Endothelial cell of umbilical vein (primary cell): ENCODE measurements around the gene TMEM217.

ENCODE experiments used
- EZH2 ChIP-seq: IDR thresholded peaks from 2 replicates; pipeline ENCODE4 v1.6.1; 2012; ENCODE audit warnings: borderline replicate concordance, low read depth, mild to moderate bottlenecking, moderate library complexity, low read length, inconsistent platforms; ENCODE audit not compliant: severe bottlenecking
- FOS ChIP-seq: IDR thresholded peaks from 2 replicates; pipeline ENCODE4 v1.6.1; 2011; ENCODE audit warnings: mild to moderate bottlenecking, low read length, moderate library complexity, borderline replicate concordance; ENCODE audit not compliant: insufficient read depth
- GATA2 ChIP-seq: IDR thresholded peaks from 2 replicates; pipeline ENCODE4 v1.7.0; 2011; ENCODE audit warnings: low read depth, mild to moderate bottlenecking, moderate library complexity, mixed read lengths, low read length; ENCODE audit not compliant: insufficient read length, insufficient read depth
- JUN ChIP-seq: IDR thresholded peaks from 2 replicates; pipeline ENCODE4 v1.6.1; 2011; ENCODE audit warnings: borderline replicate concordance, low read depth; ENCODE audit not compliant: insufficient read length, insufficient read depth
- MYC ChIP-seq: IDR thresholded peaks from one replicate; pipeline ENCODE4 v1.6.1; 2011; ENCODE audit warnings: mild to moderate bottlenecking, low read depth, low read length
- POLR2A ChIP-seq: IDR thresholded peaks from 2 replicates; pipeline ENCODE4 v1.6.1; 2012; ENCODE audit warnings: low read depth, mild to moderate bottlenecking, control low read depth, low read length
- POLR2AphosphoS5 ChIP-seq: IDR thresholded peaks from 2 replicates; pipeline ENCODE4 v1.6.1; 2012; ENCODE audit warnings: low read depth, mild to moderate bottlenecking, control low read depth, low read length, moderate library complexity; ENCODE audit not compliant: insufficient read depth
- TF ChIP-seq, protein P1 (sequence below), 2 donors: IDR thresholded peaks; 1 replicate in 1 of 2; 2 replicates in 1 of 2; pipeline ENCODE4 v1.5.1; 2011; ENCODE audit warnings: low read length in 2 of 2, mild to moderate bottlenecking in 2 of 2, moderate library complexity in 2 of 2, control low read depth in 1 of 2, inconsistent platforms in 1 of 2, low read depth in 1 of 2; ENCODE audit not compliant: insufficient read depth in 1 of 2; ENCODE audit errors: extremely low read depth in 1 of 2
- TF ChIP-seq, protein P2 (sequence below): IDR thresholded peaks from 2 replicates; pipeline ENCODE4 v1.6.1; 2011; ENCODE audit not compliant: insufficient read depth, insufficient read length

- TF ChIP-seq, protein P1, sequence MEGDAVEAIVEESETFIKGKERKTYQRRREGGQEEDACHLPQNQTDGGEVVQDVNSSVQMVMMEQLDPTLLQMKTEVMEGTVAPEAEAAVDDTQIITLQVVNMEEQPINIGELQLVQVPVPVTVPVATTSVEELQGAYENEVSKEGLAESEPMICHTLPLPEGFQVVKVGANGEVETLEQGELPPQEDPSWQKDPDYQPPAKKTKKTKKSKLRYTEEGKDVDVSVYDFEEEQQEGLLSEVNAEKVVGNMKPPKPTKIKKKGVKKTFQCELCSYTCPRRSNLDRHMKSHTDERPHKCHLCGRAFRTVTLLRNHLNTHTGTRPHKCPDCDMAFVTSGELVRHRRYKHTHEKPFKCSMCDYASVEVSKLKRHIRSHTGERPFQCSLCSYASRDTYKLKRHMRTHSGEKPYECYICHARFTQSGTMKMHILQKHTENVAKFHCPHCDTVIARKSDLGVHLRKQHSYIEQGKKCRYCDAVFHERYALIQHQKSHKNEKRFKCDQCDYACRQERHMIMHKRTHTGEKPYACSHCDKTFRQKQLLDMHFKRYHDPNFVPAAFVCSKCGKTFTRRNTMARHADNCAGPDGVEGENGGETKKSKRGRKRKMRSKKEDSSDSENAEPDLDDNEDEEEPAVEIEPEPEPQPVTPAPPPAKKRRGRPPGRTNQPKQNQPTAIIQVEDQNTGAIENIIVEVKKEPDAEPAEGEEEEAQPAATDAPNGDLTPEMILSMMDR (IDR thresholded peaks at IDR 0.05; ENCODE audit: extremely low read depth in 1 of 2, insufficient read depth in 1 of 2, low read depth in 1 of 2, low read length in 2 of 2): no peak
- TF ChIP-seq EZH2: no peak
- no peak for TF ChIP-seq POLR2AphosphoS5
- no peak for TF ChIP-seq JUN
- no peak for TF ChIP-seq GATA2
- TF ChIP-seq POLR2A: no peak
- TF ChIP-seq FOS: no peak
- TF ChIP-seq MYC: no peak
- TF ChIP-seq, protein P2, sequence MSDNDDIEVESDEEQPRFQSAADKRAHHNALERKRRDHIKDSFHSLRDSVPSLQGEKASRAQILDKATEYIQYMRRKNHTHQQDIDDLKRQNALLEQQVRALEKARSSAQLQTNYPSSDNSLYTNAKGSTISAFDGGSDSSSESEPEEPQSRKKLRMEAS: no peak
Observed at GRCh38 chr6:37241131-37241530, 16.8 kb downstream of the TMEM217 start.
